ENCODE results near the gene SHKBP1.

DNA sequence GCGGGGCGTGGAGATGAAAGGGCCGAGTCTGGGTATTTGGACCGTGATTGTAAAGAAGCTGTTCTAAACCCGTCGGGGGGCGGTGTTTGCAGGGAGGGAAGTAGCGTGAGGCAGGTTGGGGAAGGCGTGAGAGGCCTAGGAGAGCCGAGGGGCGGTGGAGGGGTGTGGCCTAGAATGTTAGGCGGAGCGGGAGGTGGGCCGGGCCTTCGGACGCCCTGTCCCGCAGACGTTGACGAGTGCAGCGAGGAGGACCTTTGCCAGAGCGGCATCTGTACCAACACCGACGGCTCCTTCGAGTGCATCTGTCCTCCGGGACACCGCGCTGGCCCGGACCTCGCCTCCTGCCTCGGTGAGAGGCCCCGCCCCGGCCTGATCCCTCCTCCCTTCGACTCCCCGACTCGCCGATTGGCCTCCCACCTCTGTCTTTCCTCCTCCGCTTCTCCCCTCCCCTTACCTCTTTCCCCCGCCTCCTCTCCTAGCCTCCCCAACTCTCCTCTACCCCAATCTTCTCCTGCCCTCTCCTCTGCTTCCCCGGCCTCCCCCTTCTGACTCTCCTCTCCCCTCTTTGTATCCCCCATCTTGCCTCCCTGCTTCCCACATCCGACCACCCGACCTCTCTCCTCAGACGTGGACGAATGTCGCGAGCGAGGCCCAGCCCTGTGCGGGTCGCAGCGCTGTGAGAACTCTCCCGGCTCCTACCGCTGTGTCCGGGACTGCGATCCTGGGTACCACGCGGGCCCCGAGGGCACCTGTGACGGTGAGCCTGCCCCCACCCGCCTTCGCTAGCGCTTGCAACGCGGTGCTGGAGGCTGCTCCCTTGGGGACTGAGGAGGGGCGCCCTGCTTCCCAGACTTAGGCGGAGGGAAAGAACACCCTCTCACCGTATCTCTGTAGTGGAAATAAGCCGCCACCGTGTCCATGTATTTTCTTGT, 37.3 kb downstream of the SHKBP1 start:
- no peak for TF ChIP-seq CTCF (conservative IDR thresholded peaks at IDR 0.05; ENCODE audit: low read length)
- TF ChIP-seq EZH2phosphoT487 (IDR thresholded peaks at IDR 0.05; ENCODE audit: borderline replicate concordance): no peak
